Small intestine (tissue), 7 donors: ENCODE data around the gene CTSA. TPM values are rescaled to one million over a fixed set of nuclear protein-coding genes. Genes with fewer than 3 reads are reported as not detected.
"Not testable (repeated sequence)": the region's sequence is repeated elsewhere in the genome, so short reads cannot be mapped to it uniquely, and the experiment has no call there.

Experiments
- DNase-seq, 2 donors: peaks; one replicate each; pipeline versions ENCODE4 v3.0.0 to v3.0.0-alpha.2; 2013
- FAIRE-seq: peaks from 2 replicates; lab custom pipeline; 2012; peaks lifted over from hg19 to GRCh38; lab: Jason Lieb, UNC
- H3K27ac ChIP-seq, 3 donors: one replicate each; pipeline ENCODE4 v1.5.1; 2013; ENCODE audit warnings: low read length in 2 of 3, mild to moderate bottlenecking in 2 of 3, control low read depth in 1 of 3, inconsistent platforms in 1 of 3, low read depth in 1 of 3, moderate library complexity in 1 of 3
- H3K27me3 ChIP-seq, 3 donors: one replicate each; pipeline ENCODE4 v1.6.1; 2013; ENCODE audit warnings: low read length in 3 of 3, inconsistent platforms in 1 of 3; ENCODE audit not compliant: control insufficient read depth in 3 of 3, insufficient read depth in 3 of 3
- H3K36me3 ChIP-seq, 3 donors: one replicate each; pipeline ENCODE4 v1.6.1; 2013; ENCODE audit warnings: low read length in 3 of 3, inconsistent platforms in 1 of 3, low read depth in 1 of 3, mild to moderate bottlenecking in 1 of 3, moderate library complexity in 1 of 3; ENCODE audit not compliant: control insufficient read depth in 3 of 3, insufficient read depth in 2 of 3
- H3K4me1 ChIP-seq, 3 donors: one replicate each; pipeline ENCODE4 v1.6.1; 2013; ENCODE audit warnings: low read length in 2 of 3, inconsistent platforms in 1 of 3, low read depth in 1 of 3, mild to moderate bottlenecking in 1 of 3, moderate library complexity in 1 of 3; ENCODE audit not compliant: control insufficient read depth in 3 of 3, insufficient read depth in 2 of 3
- H3K4me3 ChIP-seq, 3 donors: one replicate each; pipeline ENCODE4 v1.5.1; 2013; ENCODE audit warnings: low read length in 3 of 3, control low read depth in 1 of 3, inconsistent platforms in 1 of 3, low read depth in 1 of 3, mild to moderate bottlenecking in 1 of 3, moderate library complexity in 1 of 3
- H3K9me3 ChIP-seq, 2 donors: one replicate each; pipeline ENCODE4 v1.6.1; 2013; ENCODE audit warnings: low read depth in 1 of 2, low read length in 1 of 2; ENCODE audit not compliant: control insufficient read depth in 2 of 2, insufficient read depth in 1 of 2
- WGBS, 3 donors: extraction: QIAGEN DNeasy Blood & Tissue Kit; methylation state at CpG; one replicate each; pipeline ENCODE4 v1.1.7; 2013; 5-methylcytosine and 5-hydroxymethylcytosine counted together
- polyA plus RNA-seq, 4 donors: library from polyadenylated mRNA; stranded (reverse) in 3 of 4; unstranded in 1 of 4; fragments of 200-250 nt in 3 of 4; fragments of 120-200 nt in 1 of 4; gene quantifications; one replicate each; pipeline versions ENCODE4 v1.2.1 to v1.2.3, GENCODE V29; 2013
- donor health status: healthy with polysubstance abuse.
- donor health status: control.
- donor health status: control.
- donor health status: Bipolar disorder and iron deficiency.
- donor health status: healthy.

The CTSA gene
- polyA plus RNA-seq, 4 donors = 78.9 to 1,454 (median 115) TPM

DNA sequence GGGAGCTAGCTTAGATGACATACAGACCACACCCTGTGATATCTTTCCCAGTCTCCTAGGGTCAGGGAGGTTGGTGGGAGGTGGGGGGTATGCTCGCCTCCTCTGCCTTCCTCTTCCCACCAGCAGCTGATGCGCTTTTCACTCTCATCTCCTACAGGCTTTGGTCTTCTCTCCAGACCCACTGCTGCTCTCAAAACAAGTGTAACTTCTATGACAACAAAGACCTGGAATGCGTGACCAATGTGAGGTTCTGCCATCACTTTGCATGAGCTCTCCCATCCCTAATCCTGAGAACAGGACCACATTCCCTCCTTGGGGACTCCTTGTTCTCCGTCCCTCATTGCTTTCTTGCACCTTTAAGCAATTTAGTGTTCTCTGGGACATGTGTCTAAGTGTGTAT lies 2.7 kb downstream of the CTSA start:
- 88 to 98% (median 93%) methylated on average over 4 of the region's 4 CpGs for WGBS, 3 donors

DNA sequence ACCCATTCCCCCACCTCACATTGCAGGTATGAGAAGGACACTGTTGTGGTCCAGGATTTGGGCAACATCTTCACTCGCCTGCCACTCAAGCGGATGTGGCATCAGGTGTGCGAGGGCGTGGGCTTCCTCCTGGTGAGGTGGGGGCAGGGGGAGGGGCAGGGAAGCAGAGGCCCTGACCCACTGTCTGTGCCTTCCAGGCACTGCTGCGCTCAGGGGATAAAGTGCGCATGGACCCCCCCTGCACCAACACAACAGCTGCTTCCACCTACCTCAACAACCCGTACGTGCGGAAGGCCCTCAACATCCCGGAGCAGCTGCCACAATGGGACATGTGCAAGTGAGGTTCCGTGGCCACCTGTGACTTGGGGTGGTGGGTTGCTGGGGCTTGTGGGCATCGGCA lies 3.7 kb downstream of the CTSA start:
- WGBS, 3 donors = 77 to 89% (median 79%) methylated on average over 12 of the region's 12 CpGs
- DNase-seq = no peak
- no peaks in the 10 kb centered on the region for H3K9me3 ChIP-seq
- no peak overlapping the region for H3K4me3 ChIP-seq
- H3K27me3 ChIP-seq = no peaks in the 10 kb centered on the region
- no peak overlapping the region for H3K27ac ChIP-seq
- peaks cover 5 to 75% (median 11%) of the 10 kb centered on the region in 3 donors for H3K36me3 ChIP-seq
- no peak for FAIRE-seq
- peaks cover 0 to 22% (median 6%) of the 10 kb centered on the region in 3 donors for H3K4me1 ChIP-seq

More for the DNA sequence above, 2.7 kb downstream of the CTSA start:
- Histone ChIP-seq H3K4me1 (peaks cover 0 to 22% (median 6%) of the 10 kb centered on the region in 3 donors), H3K27me3 (no peaks in the 10 kb centered on the region), H3K27ac (peak overlapping the region in 1 of 3 donors; percentile 86), H3K36me3 (peaks cover 5 to 67% (median 11%) of the 10 kb centered on the region in 3 donors), H3K4me3 (peak overlapping the region in 1 of 3 donors; percentile 70), H3K9me3 (no peaks in the 10 kb centered on the region)
- DNase-seq (no peak), FAIRE-seq (no peak)

- Histone ChIP-seq H3K36me3 (peaks cover 5 to 85% (median 16%) of the 10 kb centered on the region in 3 donors), H3K27me3 (no peaks in the 10 kb centered on the region), H3K4me3 (no peak overlapping the region), H3K27ac (no peak overlapping the region), H3K9me3 (no peaks in the 10 kb centered on the region), H3K4me1 (peaks cover 0 to 22% (median 6%) of the 10 kb centered on the region in 3 donors)
- FAIRE-seq (no peak), DNase-seq (no peak)
- WGBS, 3 donors = 93 to 96% (median 93%) methylated on average over 13 to 14 of the region's 14 CpGs
Observed at GRCh38 chr20:45896641-45897161, 5.6 kb downstream of the CTSA start.

DNA sequence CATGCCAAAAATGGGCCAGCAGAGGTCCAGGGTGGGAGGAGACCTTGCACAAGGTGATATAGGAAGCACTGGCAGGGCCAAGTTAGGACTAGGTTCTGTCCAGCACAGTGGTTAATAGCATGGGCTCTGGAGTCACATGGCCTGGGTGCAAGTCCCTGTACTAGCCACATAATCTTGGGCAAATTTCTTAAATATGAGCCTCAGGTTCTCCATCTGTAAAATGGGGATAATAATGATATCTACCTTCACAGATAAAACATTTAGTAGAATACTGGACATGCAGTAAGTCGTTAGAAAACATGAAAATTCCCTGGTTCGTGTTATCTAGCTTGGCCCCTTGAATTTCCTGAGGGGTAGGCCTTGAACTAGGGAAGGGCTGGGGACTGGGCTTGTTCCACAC lies 6.2 kb downstream of the CTSA start:
- Histone ChIP-seq H3K4me1 (peaks cover 0 to 21% (median 6%) of the 10 kb centered on the region in 3 donors), H3K4me3 (no peak overlapping the region), H3K36me3 (peaks cover 5 to 85% (median 16%) of the 10 kb centered on the region in 3 donors), H3K27ac (no peak overlapping the region), H3K9me3 (no peaks in the 10 kb centered on the region), H3K27me3 (no peaks in the 10 kb centered on the region)
- FAIRE-seq (no peak), DNase-seq (no peak)
- WGBS, 3 donors = 79 to 91% (median 86%) methylated on average over 2 of the region's 2 CpGs

GRCh38 chr20:45897692-45898091 lies 6.6 kb downstream of the CTSA start:
- Histone ChIP-seq H3K27ac (no peak overlapping the region), H3K4me3 (no peak overlapping the region), H3K9me3 (no peaks in the 10 kb centered on the region), H3K36me3 (peaks cover 5 to 83% (median 16%) of the 10 kb centered on the region in 3 donors), H3K4me1 (peaks cover 0 to 17% (median 4%) of the 10 kb centered on the region in 3 donors), H3K27me3 (no peaks in the 10 kb centered on the region)
- 95 to 98% (median 95%) methylated on average over 7 of the region's 7 CpGs for WGBS, 3 donors
- no peak for DNase-seq
- FAIRE-seq = no peak

- peaks cover 5 to 78% (median 16%) of the 10 kb centered on the region in 3 donors for H3K36me3 ChIP-seq
- WGBS, 3 donors = 87 to 92% (median 91%) methylated on average over 12 of the region's 12 CpGs
Observed at GRCh38 chr20:45898285-45898684, 7.2 kb downstream of the CTSA start.

GRCh38 chr20:45899046-45899835 lies 8.1 kb downstream of the CTSA start:
- DNase-seq (no peak), FAIRE-seq (no peak)
- Histone ChIP-seq H3K4me3 (no peak overlapping the region), H3K4me1 (peaks cover 0 to 4% (median 0%) of the 10 kb centered on the region in 3 donors), H3K27ac (no peak overlapping the region), H3K9me3 (no peaks in the 10 kb centered on the region), H3K36me3 (peaks cover 3 to 69% (median 14%) of the 10 kb centered on the region in 3 donors), H3K27me3 (no peaks in the 10 kb centered on the region)
- WGBS, 3 donors = 87 to 89% (median 88%) methylated on average over 13 of the region's 13 CpGs

More at GRCh38 chr20:45898285-45898684, 7.2 kb downstream of the CTSA start:
- H3K27ac ChIP-seq = no peak overlapping the region
- peaks cover 0 to 13% (median 0%) of the 10 kb centered on the region in 3 donors for H3K4me1 ChIP-seq
- H3K9me3 ChIP-seq = no peaks in the 10 kb centered on the region
- no peak overlapping the region for H3K4me3 ChIP-seq
- no peak for DNase-seq
- no peak for FAIRE-seq
- H3K27me3 ChIP-seq = no peaks in the 10 kb centered on the region

GRCh38 chr20:45901332-45901731 lies 10.2 kb downstream of the CTSA start:
- not testable (repeated sequence) for H3K27ac ChIP-seq, DNase-seq, H3K27me3 ChIP-seq, FAIRE-seq, H3K4me3 ChIP-seq, H3K4me1 ChIP-seq, H3K9me3 ChIP-seq
- WGBS, 3 donors = 87 to 98% (median 92%) methylated on average over 6 of the region's 6 CpGs
- peaks cover 3 to 63% (median 10%) of the 10 kb centered on the region in 3 donors for H3K36me3 ChIP-seq
